Smooth muscle cell (in vitro differentiated cells): ENCODE data around the gene DKK3. TPM values are rescaled to one million over a fixed set of nuclear protein-coding genes. Genes with fewer than 3 reads are reported as not detected.

Experiments
- DNase-seq: peaks from one replicate; lab custom pipeline; 2025; ENCODE audit not compliant: unreplicated experiment; lab: John Stamatoyannopoulos, UW
- H2AFZ ChIP-seq: fragments of 200-600 bp; sonication (generic); 2 replicates; pipeline ENCODE4 v1.6.0; 2016; ENCODE audit warnings: antibody characterized with exemption, low read depth, mild to moderate bottlenecking
- H3F3A ChIP-seq: fragments of 200-600 bp; sonication (generic); 2 replicates; pipeline ENCODE4 v1.6.0; 2017; ENCODE audit warnings: antibody characterized with exemption, low read depth
- H3K27ac ChIP-seq: fragments of 200-600 bp; sonication (generic); 2 replicates; pipeline ENCODE4 v1.5.1; 2016; ENCODE audit warnings: low read depth, mild to moderate bottlenecking
- H3K27me3 ChIP-seq: fragments of 200-600 bp; sonication (generic); 2 replicates; pipeline ENCODE4 v1.6.1; 2016; ENCODE audit warnings: low read depth, mild to moderate bottlenecking
- H3K36me3 ChIP-seq: fragments of 200-600 bp; sonication (generic); 2 replicates; pipeline ENCODE4 v1.5.1; 2016; ENCODE audit warnings: low read depth
- H3K4me1 ChIP-seq: fragments of 200-600 bp; sonication (generic); 2 replicates; pipeline ENCODE4 v1.5.1; 2016; ENCODE audit warnings: low read depth
- H3K4me2 ChIP-seq: fragments of 200-600 bp; sonication (generic); 2 replicates; pipeline ENCODE4 v1.6.0; 2016; ENCODE audit warnings: mild to moderate bottlenecking
- H3K4me3 ChIP-seq: fragments of 200-600 bp; sonication (generic); 2 replicates; pipeline ENCODE4 v1.5.1; 2016; ENCODE audit warnings: mild to moderate bottlenecking
- H3K79me2 ChIP-seq: fragments of 200-600 bp; sonication (generic); 2 replicates; pipeline ENCODE4 v1.6.0; 2016; ENCODE audit warnings: low read depth, mild to moderate bottlenecking
- H3K9ac ChIP-seq: fragments of 200-600 bp; sonication (generic); 2 replicates; pipeline ENCODE4 v1.6.0; 2016; ENCODE audit warnings: low read depth
- H3K9me3 ChIP-seq: fragments of 200-600 bp; sonication (generic); replicated peaks from 2 replicates; pipeline ENCODE4 v1.5.1; 2016; ENCODE audit warnings: low read depth
- H4K20me1 ChIP-seq: fragments of 200-600 bp; sonication (generic); 2 replicates; pipeline ENCODE4 v1.6.0; 2016; ENCODE audit warnings: low read depth
- WGBS: methylation state at CpG from one replicate; pipeline ENCODE4 v1.1.7; 2016; ENCODE audit warnings: low lambda C conversion rate; 5-methylcytosine and 5-hydroxymethylcytosine counted together
- polyA plus RNA-seq: library from polyadenylated mRNA; unstranded; fragments of >200 nt; fragmentation: Nextera tagmentation; extraction: Ambion mirVana; gene quantifications from 2 replicates; pipeline ENCODE4 v1.2.1, GENCODE V29; 2016
- total RNA-seq: library from RNA; depleted of rRNA; stranded (reverse); fragments of >200 nt; gene quantifications from 2 replicates; pipeline ENCODE4 v1.2.3, GENCODE V29; 2014
- TF ChIP-seq, protein P1 (sequence below): fragments of 200-600 bp; sonication (generic); IDR thresholded peaks from 2 replicates; pipeline ENCODE4 v1.5.1; 2017; ENCODE audit warnings: borderline replicate concordance, mild to moderate bottlenecking, antibody characterized with exemption; ENCODE audit not compliant: insufficient read depth, poor library complexity, severe bottlenecking

Gene DKK3
- total and polyA plus RNA-seq, 2 experiments from 2014 or later, result 105 to 113 TPM

DNA sequence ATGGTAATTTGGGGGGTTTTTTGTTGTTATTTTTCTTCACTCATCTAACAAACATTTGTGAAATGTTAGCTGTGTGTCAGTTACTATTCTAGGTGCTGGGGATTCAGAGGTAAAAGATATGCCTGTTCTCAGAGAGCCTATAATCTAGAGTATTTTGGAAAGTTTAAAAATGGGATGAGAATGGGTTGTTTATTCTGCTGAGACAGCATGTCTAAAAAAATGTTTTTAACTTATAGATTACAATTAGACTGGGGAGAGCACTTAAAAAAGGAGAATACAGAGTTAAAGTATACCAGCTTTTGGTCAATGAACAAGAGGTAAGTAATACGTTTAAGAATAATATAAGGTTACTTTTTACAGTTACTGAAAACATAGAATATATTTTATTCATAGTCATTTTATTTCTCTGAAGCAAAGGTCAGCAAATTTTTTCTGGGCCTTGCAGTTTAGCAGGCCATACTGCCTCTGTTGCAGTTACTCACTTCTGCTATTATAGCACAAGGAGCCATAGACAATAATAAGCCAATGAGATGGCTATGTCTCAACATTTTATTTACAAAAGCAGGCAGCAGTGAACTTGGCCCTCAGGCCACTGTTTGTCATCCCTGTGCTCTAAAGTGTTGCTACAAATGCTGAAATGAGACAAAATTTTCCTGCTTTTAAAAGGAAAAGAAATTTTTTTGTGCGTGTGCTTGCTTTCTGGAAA is 60.0 kb downstream of the DKK3 start:
- Histone ChIP-seq H2AFZ (no peak overlapping the region), H3K9me3 (no peaks in the 10 kb centered on the region), H3K27ac (no peak overlapping the region), H3K4me2 (no peak overlapping the region), H3K27me3 (no peaks in the 10 kb centered on the region), H3F3A (no peaks in the 10 kb centered on the region), H3K9ac (no peak overlapping the region), H3K4me3 (no peak overlapping the region), H3K36me3 (peaks cover 26% of the 10 kb centered on the region), H3K4me1 (no peaks in the 10 kb centered on the region), H4K20me1 (peaks cover 4% of the 10 kb centered on the region), H3K79me2 (no peaks in the 10 kb centered on the region)
- TF ChIP-seq, protein P1, sequence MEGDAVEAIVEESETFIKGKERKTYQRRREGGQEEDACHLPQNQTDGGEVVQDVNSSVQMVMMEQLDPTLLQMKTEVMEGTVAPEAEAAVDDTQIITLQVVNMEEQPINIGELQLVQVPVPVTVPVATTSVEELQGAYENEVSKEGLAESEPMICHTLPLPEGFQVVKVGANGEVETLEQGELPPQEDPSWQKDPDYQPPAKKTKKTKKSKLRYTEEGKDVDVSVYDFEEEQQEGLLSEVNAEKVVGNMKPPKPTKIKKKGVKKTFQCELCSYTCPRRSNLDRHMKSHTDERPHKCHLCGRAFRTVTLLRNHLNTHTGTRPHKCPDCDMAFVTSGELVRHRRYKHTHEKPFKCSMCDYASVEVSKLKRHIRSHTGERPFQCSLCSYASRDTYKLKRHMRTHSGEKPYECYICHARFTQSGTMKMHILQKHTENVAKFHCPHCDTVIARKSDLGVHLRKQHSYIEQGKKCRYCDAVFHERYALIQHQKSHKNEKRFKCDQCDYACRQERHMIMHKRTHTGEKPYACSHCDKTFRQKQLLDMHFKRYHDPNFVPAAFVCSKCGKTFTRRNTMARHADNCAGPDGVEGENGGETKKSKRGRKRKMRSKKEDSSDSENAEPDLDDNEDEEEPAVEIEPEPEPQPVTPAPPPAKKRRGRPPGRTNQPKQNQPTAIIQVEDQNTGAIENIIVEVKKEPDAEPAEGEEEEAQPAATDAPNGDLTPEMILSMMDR, result no peak
- WGBS, result 95% methylated on average over 2 of the region's 2 CpGs
- DNase-seq, result no peak

DNA sequence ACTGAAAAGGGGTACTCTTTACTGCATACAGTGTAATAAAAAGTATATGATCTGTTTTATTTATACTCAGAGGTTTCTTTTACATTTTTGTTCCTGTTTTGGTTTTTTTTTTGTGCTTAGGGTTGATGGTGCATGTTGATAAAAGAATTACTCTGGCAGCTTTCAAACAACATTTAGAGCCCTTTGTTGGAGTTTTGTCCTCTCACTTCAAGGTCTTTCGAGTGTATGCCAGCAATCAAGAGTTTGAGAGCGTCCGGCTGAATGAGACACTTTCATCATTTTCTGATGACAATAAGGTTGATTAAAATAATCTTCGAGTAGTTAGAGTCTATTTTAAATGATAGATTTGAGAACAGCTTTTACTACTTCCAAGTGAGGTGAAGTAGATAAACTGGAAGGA is 60.6 kb downstream of the DKK3 start:
- no peaks in the 10 kb centered on the region for H3K9me3 ChIP-seq
- DNase-seq, result no peak
- peaks cover 26% of the 10 kb centered on the region for H3K36me3 ChIP-seq
- H3K9ac ChIP-seq, result no peak overlapping the region
- TF ChIP-seq, protein P1, result no peak
- no peaks in the 10 kb centered on the region for H3K4me1 ChIP-seq
- H2AFZ ChIP-seq, result no peak overlapping the region
- H3K79me2 ChIP-seq, result no peaks in the 10 kb centered on the region
- no peak overlapping the region for H3K27ac ChIP-seq
- no peaks in the 10 kb centered on the region for H3K27me3 ChIP-seq
- H3K4me3 ChIP-seq, result no peak overlapping the region
- no peak overlapping the region for H3K4me2 ChIP-seq
- no peaks in the 10 kb centered on the region for H3F3A ChIP-seq
- 96% methylated on average over 4 of the region's 4 CpGs for WGBS
- H4K20me1 ChIP-seq, result peaks cover 4% of the 10 kb centered on the region

DNA sequence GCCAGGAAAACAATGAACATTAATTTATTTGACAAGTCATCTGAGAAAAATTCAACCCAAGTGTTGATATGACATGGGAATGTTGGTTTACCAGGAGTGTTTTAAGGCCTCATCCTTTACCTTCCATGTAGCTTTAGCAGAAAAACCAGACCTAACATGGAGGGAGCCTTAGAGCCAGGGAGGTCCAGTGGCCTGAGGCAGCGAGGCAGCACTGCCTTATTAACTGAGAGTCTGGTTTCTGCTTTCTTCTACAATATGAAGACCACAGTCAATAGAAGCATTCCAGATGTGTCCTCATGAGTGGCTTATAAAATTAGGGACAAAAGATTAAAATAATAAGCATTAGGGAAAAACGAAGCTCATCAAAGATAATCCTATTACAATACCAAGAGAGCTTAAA is 61.5 kb downstream of the DKK3 start:
- H4K20me1 ChIP-seq, result peaks cover 4% of the 10 kb centered on the region
- no peaks in the 10 kb centered on the region for H3K9me3 ChIP-seq
- H3K36me3 ChIP-seq, result peaks cover 26% of the 10 kb centered on the region
- no peak for DNase-seq
- peaks cover 2% of the 10 kb centered on the region for H3K79me2 ChIP-seq
- H2AFZ ChIP-seq, result no peak overlapping the region
- no peaks in the 10 kb centered on the region for H3K27me3 ChIP-seq
- H3K4me3 ChIP-seq, result no peak overlapping the region
- 93% methylated on average over 2 of the region's 2 CpGs for WGBS
- no peak overlapping the region for H3K27ac ChIP-seq
- no peak overlapping the region for H3K9ac ChIP-seq
- H3F3A ChIP-seq, result no peaks in the 10 kb centered on the region
- H3K4me1 ChIP-seq, result no peaks in the 10 kb centered on the region
- TF ChIP-seq, protein P1, result no peak
- H3K4me2 ChIP-seq, result no peak overlapping the region

DNA sequence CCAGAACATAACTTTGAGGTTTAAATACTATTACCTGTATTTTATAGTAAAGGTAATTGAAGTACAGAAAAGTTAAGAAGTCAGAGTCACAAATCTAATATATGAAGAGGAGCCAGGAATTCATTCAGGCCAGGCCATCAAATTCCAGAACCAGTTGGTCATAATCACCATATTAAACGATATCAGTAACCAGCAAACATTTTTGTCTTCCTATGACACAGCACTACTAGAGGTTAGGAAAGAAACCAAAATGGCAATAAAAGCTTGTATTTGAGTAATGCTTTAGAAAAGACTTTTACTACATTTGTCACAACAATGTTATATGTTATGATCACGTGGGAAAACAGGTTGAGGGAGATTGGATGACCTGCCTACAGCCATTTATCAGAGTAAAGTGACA is 62.2 kb downstream of the DKK3 start:
- Histone ChIP-seq H3K4me3 (no peak overlapping the region), H3K4me2 (no peak overlapping the region), H3K9ac (no peak overlapping the region), H3K36me3 (peaks cover 21% of the 10 kb centered on the region), H3F3A (no peaks in the 10 kb centered on the region), H2AFZ (no peak overlapping the region), H3K27me3 (no peaks in the 10 kb centered on the region), H3K79me2 (peaks cover 3% of the 10 kb centered on the region), H3K27ac (no peak overlapping the region), H4K20me1 (peaks cover 4% of the 10 kb centered on the region), H3K4me1 (no peaks in the 10 kb centered on the region), H3K9me3 (no peaks in the 10 kb centered on the region)
- WGBS, result 97% methylated on average over 2 of the region's 2 CpGs
- no peak for DNase-seq
- TF ChIP-seq, protein P1, result no peak
